HEK293T (cell line): Measurements from ENCODE around the gene NUBPL.

Experiments
- CTCF ChIA-PET: fragments of 350-600 bp; formaldehyde crosslinking; extraction: SDS; loops from one replicate; lab custom pipeline; 2021; ENCODE audit warnings: antibody characterized with exemption, inconsistent platforms; lab: Yijun Ruan, JAX
- POLR2A ChIA-PET: fragments of 350-600 bp; formaldehyde crosslinking; extraction: SDS; loops from one replicate; lab custom pipeline; 2020; ENCODE audit warnings: antibody characterized with exemption, inconsistent platforms; lab: Yijun Ruan, JAX
- DNase-seq: peaks from one replicate; pipeline ENCODE4 v3.0.0; 2012; ENCODE audit warnings: mixed read lengths; ENCODE audit errors: extremely low spot score
- ARNT ChIP-seq: fragments of 450-650 bp; IDR thresholded peaks from 2 replicates; pipeline ENCODE4 v1.6.1; 2017; ENCODE audit warnings: mild to moderate bottlenecking
- BHLHE40 ChIP-seq: fragments of 450-650 bp; IDR thresholded peaks from 2 replicates; pipeline ENCODE4 v1.6.1; 2016; ENCODE audit warnings: mild to moderate bottlenecking, moderate library complexity, borderline replicate concordance
- CTBP1 ChIP-seq: fragments of 450-650 bp; IDR thresholded peaks from 2 replicates; pipeline ENCODE4 v1.6.1; 2016; ENCODE audit warnings: borderline replicate concordance
- ELF4 ChIP-seq: fragments of 450-650 bp; IDR thresholded peaks from 2 replicates; pipeline ENCODE4 v1.6.1; 2017; ENCODE audit warnings: antibody characterized with exemption
- FOXA1 ChIP-seq: fragments of 450-650 bp; IDR thresholded peaks from 2 replicates; pipeline ENCODE4 v1.6.1; 2016; ENCODE audit warnings: mild to moderate bottlenecking
- FOXK2 ChIP-seq: fragments of 450-650 bp; IDR thresholded peaks from 2 replicates; pipeline ENCODE4 v1.6.1; 2016; ENCODE audit warnings: mild to moderate bottlenecking
- FOXM1 ChIP-seq: fragments of 450-650 bp; IDR thresholded peaks from 2 replicates; pipeline ENCODE4 v1.6.1; 2017; ENCODE audit warnings: mild to moderate bottlenecking, borderline replicate concordance
- HDGF ChIP-seq: fragments of 450-650 bp; IDR thresholded peaks from 2 replicates; pipeline ENCODE4 v1.6.1; 2017; ENCODE audit warnings: antibody characterized with exemption, borderline replicate concordance
- L3MBTL2 ChIP-seq: fragments of 450-650 bp; conservative IDR thresholded peaks from 2 replicates; pipeline ENCODE4 v1.6.1; 2016; ENCODE audit warnings: mild to moderate bottlenecking
- LEF1 ChIP-seq: fragments of 450-650 bp; IDR thresholded peaks from 2 replicates; pipeline ENCODE4 v1.6.1; 2017; ENCODE audit warnings: mild to moderate bottlenecking, borderline replicate concordance
- NFRKB ChIP-seq: fragments of 450-650 bp; IDR thresholded peaks from 2 replicates; pipeline ENCODE4 v1.6.1; 2016; ENCODE audit warnings: mild to moderate bottlenecking, moderate library complexity
- SP1 ChIP-seq: fragments of 450-650 bp; IDR thresholded peaks from 2 replicates; pipeline ENCODE4 v1.6.1; 2017
- SUZ12 ChIP-seq: fragments of 450-650 bp; IDR thresholded peaks from 2 replicates; pipeline ENCODE4 v1.6.1; 2016; ENCODE audit warnings: mild to moderate bottlenecking
- TARDBP ChIP-seq: fragments of 450-650 bp; IDR thresholded peaks from 2 replicates; pipeline ENCODE4 v1.6.1; 2016
- ZNF384 ChIP-seq: fragments of 450-650 bp; IDR thresholded peaks from 2 replicates; pipeline ENCODE4 v1.6.1; 2016
- TF ChIP-seq, protein P1 (sequence below): fragments of 450-650 bp; IDR thresholded peaks from 2 replicates; pipeline ENCODE4 v1.6.1; 2016

The NUBPL gene

DNA sequence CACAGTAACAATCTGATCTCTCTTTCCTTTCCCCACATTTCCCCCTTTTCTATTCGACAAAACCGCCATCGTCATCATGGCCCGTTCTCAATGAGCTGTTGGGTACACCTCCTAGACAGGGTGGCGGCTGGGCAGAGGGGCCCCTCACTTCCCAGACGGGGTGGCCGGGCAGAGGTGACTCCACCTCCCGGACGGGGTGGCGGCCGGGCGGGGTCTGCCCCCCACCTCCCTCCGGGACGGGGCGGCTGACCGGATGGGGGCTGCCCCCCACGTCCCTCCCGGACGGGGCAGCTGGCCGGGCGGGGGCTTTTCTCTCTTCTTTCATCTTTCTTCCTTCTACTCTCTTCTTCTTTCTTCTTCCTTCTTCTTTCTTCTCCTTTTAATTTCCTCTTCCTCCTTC lies 1.3 kb upstream of the NUBPL start:
- ChIA-PET POLR2A (no interaction called here), CTCF (no interaction called here)
- TF ChIP-seq CTBP1 = no peak
- DNase-seq = no peak

DNA sequence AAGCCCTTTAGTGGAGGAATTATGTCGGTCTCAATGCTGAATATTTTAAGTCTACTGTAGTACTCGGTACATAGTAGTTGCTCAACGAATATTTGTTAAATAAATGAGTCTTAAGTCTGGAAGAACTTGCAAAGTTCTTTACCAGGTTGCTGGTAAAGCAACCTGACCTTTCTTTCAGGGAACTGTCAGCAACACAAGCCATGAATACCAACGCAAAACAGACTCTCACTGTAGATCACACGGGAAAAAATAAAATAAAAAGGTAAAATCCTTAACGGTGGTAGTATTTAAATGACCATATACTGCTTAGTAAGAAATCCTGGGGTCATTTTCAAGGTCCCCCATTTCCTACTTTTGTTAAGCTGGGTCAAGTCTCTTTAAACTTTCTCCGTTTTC lies 447 bp upstream of the NUBPL start:
- TF ChIP-seq ARNT = no peak
- TF ChIP-seq ZNF384 = no peak
- TF ChIP-seq L3MBTL2 = no peak
- no peak for TF ChIP-seq FOXM1
- no peak for TF ChIP-seq SUZ12
- no peak; the same call in 1 of the 2 replicates for TF ChIP-seq ELF4
- TF ChIP-seq HDGF = no peak
- no peak for TF ChIP-seq CTBP1
- no peak for TF ChIP-seq FOXA1
- TF ChIP-seq SP1 = no peak
- TF ChIP-seq BHLHE40 = no peak
- TF ChIP-seq FOXK2 = no peak
- TF ChIP-seq, protein P1, sequence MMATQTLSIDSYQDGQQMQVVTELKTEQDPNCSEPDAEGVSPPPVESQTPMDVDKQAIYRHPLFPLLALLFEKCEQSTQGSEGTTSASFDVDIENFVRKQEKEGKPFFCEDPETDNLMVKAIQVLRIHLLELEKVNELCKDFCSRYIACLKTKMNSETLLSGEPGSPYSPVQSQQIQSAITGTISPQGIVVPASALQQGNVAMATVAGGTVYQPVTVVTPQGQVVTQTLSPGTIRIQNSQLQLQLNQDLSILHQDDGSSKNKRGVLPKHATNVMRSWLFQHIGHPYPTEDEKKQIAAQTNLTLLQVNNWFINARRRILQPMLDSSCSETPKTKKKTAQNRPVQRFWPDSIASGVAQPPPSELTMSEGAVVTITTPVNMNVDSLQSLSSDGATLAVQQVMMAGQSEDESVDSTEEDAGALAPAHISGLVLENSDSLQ = no peak
- no peak for TF ChIP-seq NFRKB
- no peak for TF ChIP-seq TARDBP
- DNase-seq = no peak
- POLR2A ChIA-PET = interaction anchor here (0.8 kb wide), 1 partner anchor 12 kb away, joined by 3 read pairs; no protein-coding TSS in a partner anchor
- CTCF ChIA-PET = no interaction called here

DNA sequence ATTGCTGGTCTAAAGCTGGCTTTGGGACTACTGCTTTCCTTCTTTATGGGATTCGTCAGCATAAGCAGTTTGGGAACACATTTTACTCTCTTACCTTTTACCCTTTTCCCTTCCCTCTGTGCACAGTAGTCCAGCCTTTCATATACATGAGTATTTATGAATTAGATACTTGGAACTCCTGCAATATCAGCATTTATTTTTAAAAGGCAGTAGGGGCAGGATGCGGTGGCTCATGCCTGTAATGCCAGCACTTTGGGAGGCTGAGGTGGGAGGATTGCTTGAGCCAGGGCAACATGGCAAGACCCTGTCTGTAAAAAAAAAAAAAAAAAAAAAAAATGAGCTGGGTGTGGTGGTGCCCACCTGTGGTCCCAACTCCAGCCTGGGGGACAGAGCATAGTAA lies 3.0 kb downstream of the NUBPL start:
- TF ChIP-seq SP1 (no peak), TARDBP (no peak), ELF4 (no peak)
- POLR2A ChIA-PET = no interaction called here
- DNase-seq = no peak
- CTCF ChIA-PET = interaction anchor here (0.7 kb wide), 1 partner anchor 262 kb away, joined by 3 read pairs; no protein-coding TSS in a partner anchor

DNA sequence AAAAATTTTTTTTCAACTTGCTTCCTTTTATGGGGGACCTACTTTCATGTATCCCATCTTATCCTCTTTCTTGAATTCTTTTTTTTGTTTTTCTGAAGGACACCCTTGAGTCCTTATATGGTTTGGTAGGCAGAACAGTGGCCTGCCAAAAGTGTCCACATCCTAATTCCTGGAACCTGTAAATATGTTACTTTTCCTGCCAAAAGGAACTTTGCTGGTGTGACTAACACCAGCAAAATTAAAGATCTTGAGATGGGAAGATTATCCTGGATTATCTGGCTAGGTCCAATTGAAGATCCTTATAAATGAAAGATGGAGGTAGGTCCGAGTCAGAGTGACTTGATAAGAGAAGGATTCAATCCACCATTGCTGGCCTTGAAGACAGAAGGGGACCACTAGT lies 5.3 kb downstream of the NUBPL start:
- POLR2A ChIA-PET = no interaction called here
- CTCF ChIA-PET = no interaction called here
- TF ChIP-seq SUZ12 (no peak), BHLHE40 (no peak), LEF1 (no peak), FOXA1 (no peak), FOXM1 (no peak), ELF4 (no peak), NFRKB (no peak), HDGF (no peak), SP1 (no peak), ZNF384 (no peak), CTBP1 (no peak), ARNT (no peak), TARDBP (no peak), L3MBTL2 (no peak), FOXK2 (no peak)
- TF ChIP-seq, protein P1 = no peak
- no peak for DNase-seq

DNA sequence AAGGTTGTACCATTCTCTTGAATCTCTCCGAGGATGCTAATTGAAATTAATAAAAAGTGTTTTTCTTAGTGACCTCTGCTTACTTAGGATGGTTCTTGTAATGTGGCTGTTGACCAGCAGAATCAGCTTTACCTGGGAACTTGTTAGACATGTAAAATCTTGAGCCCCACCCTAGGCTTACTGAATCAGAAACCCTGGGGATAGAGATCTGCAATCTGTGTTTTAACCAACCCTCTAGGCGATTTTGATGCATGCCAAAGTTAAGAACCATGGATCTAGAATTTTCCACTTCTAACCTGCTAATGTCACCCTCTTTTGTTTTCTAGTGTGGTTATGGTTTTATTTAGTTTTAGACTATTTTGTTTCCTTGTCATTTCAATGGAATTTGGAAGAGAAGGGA lies 6.5 kb downstream of the NUBPL start:
- TF ChIP-seq TARDBP = no peak
- no peak for TF ChIP-seq CTBP1
- TF ChIP-seq ARNT = no peak
- no peak for TF ChIP-seq LEF1
- no peak for TF ChIP-seq ZNF384
- no peak for TF ChIP-seq L3MBTL2
- TF ChIP-seq FOXM1 = no peak
- TF ChIP-seq FOXK2 = no peak
- TF ChIP-seq FOXA1 = no peak
- no peak for TF ChIP-seq SP1
- CTCF ChIA-PET = no interaction called here
- POLR2A ChIA-PET = no interaction called here
- no peak for DNase-seq

DNA sequence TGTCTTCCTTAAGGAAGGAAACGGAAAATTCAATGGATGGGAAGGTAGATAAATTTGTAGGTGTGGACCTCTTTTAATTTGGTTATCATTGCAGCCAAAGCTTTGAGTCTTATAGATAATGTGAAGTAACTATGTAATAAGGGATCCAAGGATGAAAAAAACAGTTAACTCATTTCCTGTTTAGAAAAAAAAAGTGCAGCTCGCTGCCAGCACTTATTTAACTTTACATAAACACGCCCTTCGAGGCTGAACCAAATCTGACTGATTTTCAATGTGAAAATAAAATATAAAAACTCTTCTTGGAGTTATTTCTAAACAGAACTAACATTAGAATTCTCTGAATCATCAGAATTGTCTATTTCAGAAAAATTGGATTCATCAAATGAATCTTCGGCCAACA lies 7.0 kb downstream of the NUBPL start:
- DNase-seq = no peak
- TF ChIP-seq FOXK2 (no peak), BHLHE40 (no peak), NFRKB (no peak), ARNT (no peak), LEF1 (no peak), HDGF (no peak), FOXA1 (no peak), CTBP1 (no peak), ZNF384 (no peak), L3MBTL2 (no peak), FOXM1 (no peak), TARDBP (no peak), ELF4 (no peak), SUZ12 (no peak), SP1 (no peak)
- TF ChIP-seq, protein P1 = no peak
- ChIA-PET POLR2A (no interaction called here), CTCF (no interaction called here)

DNA sequence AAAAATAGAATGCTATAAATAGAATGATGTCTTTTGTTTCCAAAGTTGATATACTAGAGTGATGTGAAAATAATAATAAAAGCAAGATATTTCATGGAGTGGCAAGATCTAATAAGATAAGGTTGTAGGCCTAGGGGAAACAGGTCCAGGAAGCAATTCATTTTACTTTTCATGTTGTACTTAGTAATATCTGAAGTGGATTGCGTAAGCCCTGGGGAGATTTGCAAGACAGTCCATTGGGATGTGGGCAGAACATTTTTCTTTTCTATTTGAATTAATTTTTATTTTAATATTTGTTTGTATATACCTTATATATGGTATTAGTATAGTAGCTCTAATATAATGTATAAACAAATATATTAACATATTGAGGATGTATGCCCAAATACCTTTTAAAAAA lies 7.5 kb downstream of the NUBPL start:
- no peak for DNase-seq
- no peak for TF ChIP-seq SP1
- TF ChIP-seq ZNF384 = no peak
- TF ChIP-seq L3MBTL2 = no peak
- no peak for TF ChIP-seq HDGF
- TF ChIP-seq SUZ12 = no peak
- TF ChIP-seq NFRKB = no peak
- no peak for TF ChIP-seq FOXK2
- no peak for TF ChIP-seq TARDBP
- TF ChIP-seq BHLHE40 = no peak
- TF ChIP-seq FOXM1 = no peak
- no peak for TF ChIP-seq ARNT
- no peak for TF ChIP-seq ELF4
- TF ChIP-seq CTBP1 = no peak
- TF ChIP-seq FOXA1 = no peak
- no peak for TF ChIP-seq LEF1
- TF ChIP-seq, protein P1 = no peak
- CTCF ChIA-PET = no interaction called here
- POLR2A ChIA-PET = no interaction called here
